H9 (cell line): ENCODE data around the gene KCTD6. TPM values are rescaled to one million over a fixed set of nuclear protein-coding genes. Genes with fewer than 3 reads are reported as not detected.

Experiments
- DNase-seq: peaks from one replicate; pipeline ENCODE4 v3.0.0-alpha.2; 2017
- H2AFZ ChIP-seq: one replicate; pipeline ENCODE4 v1.6.1; 2013; ENCODE audit warnings: mild to moderate bottlenecking, low read length, control low read depth, moderate library complexity
- H2AK5ac ChIP-seq: 2 replicates; pipeline ENCODE4 v1.6.1; 2013; ENCODE audit warnings: low read length, control low read depth, mixed read lengths; ENCODE audit not compliant: insufficient read length
- H2BK120ac ChIP-seq: one replicate; pipeline ENCODE4 v1.6.1; 2013; ENCODE audit warnings: low read depth, mild to moderate bottlenecking, low read length, control low read depth, inconsistent platforms; ENCODE audit not compliant: poor library complexity, severe bottlenecking
- H2BK12ac ChIP-seq: 2 replicates; pipeline ENCODE4 v1.6.1; 2013; ENCODE audit warnings: low read length, control low read depth, mixed read lengths, low read depth; ENCODE audit not compliant: insufficient read length
- H2BK15ac ChIP-seq: 2 replicates; pipeline ENCODE4 v1.6.1; 2013; ENCODE audit warnings: low read depth, low read length, control low read depth
- H2BK20ac ChIP-seq: one replicate; pipeline ENCODE4 v1.6.1; 2013; ENCODE audit warnings: low read depth, mild to moderate bottlenecking, low read length, control low read depth, inconsistent platforms; ENCODE audit not compliant: poor library complexity, severe bottlenecking
- H2BK5ac ChIP-seq: 2 replicates; pipeline ENCODE4 v1.6.1; 2013; ENCODE audit warnings: low read length, control low read depth, mixed read lengths; ENCODE audit not compliant: insufficient read length
- H3K14ac ChIP-seq: 2 replicates; pipeline ENCODE4 v1.6.1; 2013; ENCODE audit warnings: low read length, control low read depth; ENCODE audit not compliant: insufficient read depth
- H3K18ac ChIP-seq: 2 replicates; pipeline ENCODE4 v1.6.1; 2013; ENCODE audit warnings: low read depth, mild to moderate bottlenecking, mixed read lengths, low read length, control low read depth; ENCODE audit not compliant: insufficient read length
- H3K23ac ChIP-seq: 2 replicates; pipeline ENCODE4 v1.6.1; 2013; ENCODE audit warnings: low read length, control low read depth, mixed read lengths, low read depth; ENCODE audit not compliant: insufficient read length
- H3K23me2 ChIP-seq: 2 replicates; pipeline ENCODE4 v1.6.1; 2013; ENCODE audit warnings: low read depth, mild to moderate bottlenecking, mixed read lengths, low read length, control low read depth; ENCODE audit not compliant: insufficient read length, poor library complexity, severe bottlenecking
- H3K27ac ChIP-seq: 2 replicates; pipeline ENCODE4 v1.5.1; 2013; ENCODE audit warnings: low read length, control low read depth, mixed read lengths, low read depth; ENCODE audit not compliant: insufficient read length
- H3K27me3 ChIP-seq: 2 replicates; pipeline ENCODE4 v1.6.1; 2013; ENCODE audit warnings: low read length, control low read depth, inconsistent platforms; ENCODE audit not compliant: insufficient read depth
- H3K4ac ChIP-seq: 2 replicates; pipeline ENCODE4 v1.6.1; 2013; ENCODE audit warnings: low read depth, mild to moderate bottlenecking, control low read depth, inconsistent platforms, low read length, moderate library complexity
- H3K4me1 ChIP-seq: 2 replicates; pipeline ENCODE4 v1.6.1; 2013; ENCODE audit warnings: low read length, control low read depth, inconsistent platforms; ENCODE audit not compliant: insufficient read depth
- H3K4me2 ChIP-seq: 2 replicates; pipeline ENCODE4 v1.6.1; 2013; ENCODE audit warnings: low read length, control low read depth, mixed read lengths; ENCODE audit not compliant: insufficient read length, insufficient read depth
- H3K56ac ChIP-seq: 2 replicates; pipeline ENCODE4 v1.6.1; 2013; ENCODE audit warnings: low read depth, mild to moderate bottlenecking, mixed read lengths, low read length, control low read depth; ENCODE audit not compliant: insufficient read length
- H3K79me1 ChIP-seq: 2 replicates; pipeline ENCODE4 v1.6.1; 2013; ENCODE audit warnings: low read depth, mild to moderate bottlenecking, moderate library complexity, low read length, control low read depth, inconsistent platforms; ENCODE audit not compliant: insufficient read depth, poor library complexity, severe bottlenecking
- H3K79me2 ChIP-seq: 2 replicates; pipeline ENCODE4 v1.6.1; 2013; ENCODE audit warnings: low read length, control low read depth, inconsistent platforms; ENCODE audit not compliant: insufficient read depth
- H3K9ac ChIP-seq: 2 replicates; pipeline ENCODE4 v1.6.1; 2013; ENCODE audit warnings: low read length, control low read depth, mixed read lengths; ENCODE audit not compliant: insufficient read length; ENCODE audit errors: extremely low read depth
- H3K9me3 ChIP-seq: one replicate; pipeline ENCODE4 v1.6.1; 2013; ENCODE audit warnings: low read depth, low read length, inconsistent platforms; ENCODE audit not compliant: control insufficient read depth
- H3T11ph ChIP-seq: one replicate; pipeline ENCODE4 v1.6.1; 2013; ENCODE audit warnings: mild to moderate bottlenecking, low read length, control low read depth, inconsistent platforms
- H4K20me1 ChIP-seq: one replicate; pipeline ENCODE4 v1.6.1; 2013; ENCODE audit not compliant: control insufficient read depth, insufficient read length, insufficient read depth
- H4K5ac ChIP-seq: 2 replicates; pipeline ENCODE4 v1.6.1; 2013; ENCODE audit warnings: low read depth, mild to moderate bottlenecking, mixed read lengths, low read length, control low read depth; ENCODE audit not compliant: insufficient read length
- H4K8ac ChIP-seq: replicated peaks from 2 replicates; pipeline ENCODE4 v1.6.1; 2013; ENCODE audit warnings: low read length, control low read depth, mixed read lengths, low read depth; ENCODE audit not compliant: insufficient read length
- H4K91ac ChIP-seq: 2 replicates; pipeline ENCODE4 v1.6.1; 2013; ENCODE audit warnings: low read depth, mild to moderate bottlenecking, moderate library complexity, mixed read lengths, low read length, control low read depth; ENCODE audit not compliant: insufficient read length
- H3K27ac Mint-ChIP-seq, 3 experiments: 2 replicates in 2 of 3; 3 replicates in 1 of 3; pipeline ENCODE4 v1.8.0; 2020 to 2021; ENCODE audit warnings: mixed read lengths in 3 of 3, mild to moderate bottlenecking in 1 of 3, moderate library complexity in 1 of 3
- H3K27me3 Mint-ChIP-seq: 2 replicates; pipeline ENCODE4 v1.8.0; 2021; ENCODE audit warnings: low read depth, mild to moderate bottlenecking, moderate library complexity, mixed read lengths
- H3K36me3 Mint-ChIP-seq, 3 experiments: 2 replicates in 2 of 3; 3 replicates in 1 of 3; pipeline ENCODE4 v1.8.0; 2020 to 2021; ENCODE audit warnings: low read depth in 3 of 3, mixed read lengths in 3 of 3; ENCODE audit not compliant: insufficient read depth in 1 of 3
- H3K4me1 Mint-ChIP-seq, 2 experiments: 2 replicates each; pipeline ENCODE4 v1.8.0; 2020; ENCODE audit warnings: mixed read lengths in 2 of 2
- H3K4me3 Mint-ChIP-seq, 2 experiments: 2 replicates in 1 of 2; 3 replicates in 1 of 2; pipeline ENCODE4 v1.8.0; 2020 to 2021; ENCODE audit warnings: mild to moderate bottlenecking in 2 of 2, mixed read lengths in 2 of 2, moderate library complexity in 1 of 2
- H3K9me3 Mint-ChIP-seq, 2 experiments: 2 replicates in 1 of 2; 3 replicates in 1 of 2; pipeline ENCODE4 v1.8.0; 2020; ENCODE audit warnings: mild to moderate bottlenecking in 2 of 2, mixed read lengths in 2 of 2, moderate library complexity in 1 of 2
- CTCF ChIP-seq: fragments of 200-600 bp; sonication (generic); conservative IDR thresholded peaks from 3 replicates; pipeline ENCODE4 v1.8.0; 2021; ENCODE audit warnings: antibody characterized with exemption, mild to moderate bottlenecking
- WGBS: extraction: QIAGEN DNeasy Blood & Tissue Kit; methylation state at CpG from one replicate; pipeline ENCODE4 v1.1.7; 2013; ENCODE audit warnings: missing lambda C conversion rate, low lambda C conversion rate, mixed read lengths; ENCODE audit not compliant: insufficient read length; ENCODE audit errors: extremely low coverage; 5-methylcytosine and 5-hydroxymethylcytosine counted together
- total RNA-seq: library from RNA; stranded (reverse); gene quantifications from 2 replicates; pipeline ENCODE4 v1.2.1, GENCODE V29; 2021

KCTD6 gene
- total RNA-seq, 1 experiment from 2014 or later: 14.2 TPM

- Histone ChIP-seq H3K14ac (no peak overlapping the region), H3K79me2 (no peaks in the 10 kb centered on the region), H3K56ac (no peak overlapping the region), H2BK120ac (no peak overlapping the region), H2BK5ac (no peak overlapping the region), H2BK20ac (no peak overlapping the region), H4K20me1 (no peaks in the 10 kb centered on the region), H4K8ac (no peak overlapping the region), H3K4ac (no peak overlapping the region), H2AK5ac (no peak overlapping the region), H3K79me1 (no peaks in the 10 kb centered on the region), H2AFZ (no peak overlapping the region), H3K9me3 (no peaks in the 10 kb centered on the region), H2BK15ac (no peak overlapping the region), H3K4me2 (no peak overlapping the region), H3K27ac (no peak overlapping the region), H3K23ac (no peak overlapping the region), H3K23me2 (no peaks in the 10 kb centered on the region), H3K9ac (no peak overlapping the region), H3K27me3 (no peaks in the 10 kb centered on the region), H4K91ac (no peak overlapping the region), H3K4me1 (peaks cover 6% of the 10 kb centered on the region), H2BK12ac (no peak overlapping the region), H3K18ac (no peak overlapping the region), H3T11ph (no peak overlapping the region), H4K5ac (no peak overlapping the region)
- DNase-seq: no peak
- WGBS: no CpG with 5 or more reads among the region's 4 CpGs
- Mint-ChIP-seq H3K36me3 (no peaks in the 10 kb centered on the region), H3K4me3 (no peak overlapping the region), H3K27me3 (peaks cover 2% of the 10 kb centered on the region; the same call in 1 of the 2 replicates), H3K27ac (no peak overlapping the region), H3K4me1 (peaks cover 19% of the 10 kb centered on the region in 2 experiments), H3K9me3 (no peaks in the 10 kb centered on the region)
- no peak for TF ChIP-seq CTCF
Measured at GRCh38 chr3:58469096-58469495, 22.8 kb upstream of the KCTD6 start.
